K562 (cell line): ENCODE data around the gene FARP1. TPM values are rescaled to one million over a fixed set of nuclear protein-coding genes. Genes with fewer than 3 reads are reported as not detected.

Experiments used
- ATAC-seq: fragments of 200-7000 bp; cut with Tn5 transposase; 3 replicates; pipeline ENCODE4 v1.9.1; 2020; ENCODE audit warnings: moderate library complexity
- BruUV-seq: library from RNA; stranded (reverse); fragments of 400-500 nt; replicated peaks from 2 replicates; lab custom pipeline; 2021; lab: Mats Ljungman, UMichigan
- CTCF ChIA-PET: fragments of 300-600 bp; formaldehyde crosslinking; extraction: SDS; loops from one replicate; lab custom pipeline; 2021; ENCODE audit warnings: low intra/inter-chr PET ratio; lab: Yijun Ruan, JAX
- POLR2A ChIA-PET: fragments of 300-600, 350-650 bp; sonication (Branson Sonifier 250); formaldehyde crosslinking; extraction: SDS; loops from one replicate; lab custom pipeline; 2021; ENCODE audit warnings: antibody characterized with exemption, inconsistent platforms; lab: Yijun Ruan, JAX
- DNase-seq, 4 experiments: peaks; one replicate each; pipeline versions ENCODE4 v3.0.0 to v3.0.0-alpha.2; 2011 to 2018; ENCODE audit warnings: low spot score in 3 of 4, mixed read lengths in 3 of 4; ENCODE audit errors: extremely low read depth in 1 of 4
- FAIRE-seq: peaks from 2 replicates; lab custom pipeline; 2011; peaks lifted over from hg19 to GRCh38; lab: Jason Lieb, UNC
- H2AFZ ChIP-seq: 2 replicates; pipeline ENCODE4 v1.6.0; 2011; ENCODE audit warnings: low read depth, low read length, control low read depth, inconsistent platforms
- H3K27ac ChIP-seq: fragments of 200-600 bp; 3 replicates; pipeline ENCODE4 v1.8.0; 2011; ENCODE audit warnings: low read depth, mild to moderate bottlenecking, control low read depth, inconsistent platforms, low read length, moderate library complexity, mixed read lengths; ENCODE audit errors: extremely low read depth
- H3K27me3 ChIP-seq, 2 experiments: fragments of 300-600 bp in 1 of 2; 2 replicates in 1 of 2; 3 replicates in 1 of 2; pipeline versions ENCODE4 v1.6.0 to v1.8.0; 2011; ENCODE audit warnings: inconsistent platforms in 2 of 2, low read length in 2 of 2, mild to moderate bottlenecking in 1 of 2, mixed read lengths in 1 of 2, moderate library complexity in 1 of 2; ENCODE audit not compliant: control insufficient read depth in 2 of 2, insufficient read depth in 2 of 2
- H3K36me3 ChIP-seq: fragments of 300-600 bp; 3 replicates; pipeline ENCODE4 v1.8.0; 2011; ENCODE audit warnings: mild to moderate bottlenecking, low read length, inconsistent platforms; ENCODE audit not compliant: control insufficient read depth, insufficient read depth
- H3K4me1 ChIP-seq, 2 experiments: fragments of 200-600 bp in 1 of 2; replicated peaks in 1 of 2; 2 replicates in 1 of 2; 3 replicates in 1 of 2; pipeline versions ENCODE4 v1.5.1 to v1.8.0; 2011; ENCODE audit warnings: inconsistent platforms in 2 of 2, low read length in 2 of 2, mild to moderate bottlenecking in 1 of 2, mixed read lengths in 1 of 2, moderate library complexity in 1 of 2; ENCODE audit not compliant: control insufficient read depth in 2 of 2, insufficient read depth in 2 of 2
- H3K4me2 ChIP-seq: 2 replicates; pipeline ENCODE4 v1.6.1; 2011; ENCODE audit warnings: low read length, control low read depth, inconsistent platforms, mixed read lengths; ENCODE audit not compliant: insufficient read depth
- H3K4me3 ChIP-seq: fragments of 200-600 bp; sonication (generic), shearing (Covaris generic); 2 replicates; pipeline ENCODE4 v1.5.1; 2016; ENCODE audit warnings: control low read depth, inconsistent platforms
- H3K79me2 ChIP-seq: fragments of 200-600 bp; 3 replicates; pipeline ENCODE4 v1.8.0; 2011; ENCODE audit warnings: low read length, inconsistent platforms; ENCODE audit not compliant: control insufficient read depth, insufficient read depth
- H3K9ac ChIP-seq, 2 experiments: 2 replicates each; pipeline versions ENCODE4 v1.6.0 to v1.6.1; 2011; ENCODE audit warnings: low read depth in 2 of 2, low read length in 2 of 2, control low read depth in 1 of 2, inconsistent platforms in 1 of 2, mild to moderate bottlenecking in 1 of 2, mixed read lengths in 1 of 2; ENCODE audit not compliant: insufficient read depth in 1 of 2
- H3K9me1 ChIP-seq: one replicate; pipeline ENCODE4 v1.6.0; 2011; ENCODE audit warnings: inconsistent platforms, mild to moderate bottlenecking, low read length, moderate library complexity; ENCODE audit not compliant: control insufficient read depth, insufficient read depth
- H3K9me3 ChIP-seq: replicated peaks from 2 replicates; pipeline ENCODE4 v1.5.1; 2011; ENCODE audit warnings: low read depth, low read length, inconsistent platforms; ENCODE audit not compliant: control insufficient read depth, insufficient read depth
- H4K20me1 ChIP-seq: replicated peaks from 2 replicates; pipeline ENCODE4 v1.6.1; 2011; ENCODE audit warnings: low read length, inconsistent platforms, mixed read lengths; ENCODE audit not compliant: control insufficient read depth, insufficient read depth
- BRF2 ChIP-seq: IDR thresholded peaks from 3 replicates; pipeline ENCODE4 v1.6.1; 2011; ENCODE audit warnings: borderline replicate concordance, mild to moderate bottlenecking; ENCODE audit not compliant: insufficient read length, insufficient read depth
- CHD7 ChIP-seq: fragments of 200-600 bp; sonication (generic); IDR thresholded peaks from one replicate; pipeline ENCODE4 v1.6.1; 2012; ENCODE audit warnings: mild to moderate bottlenecking, low read depth, low read length, inconsistent platforms
- COPS2 ChIP-seq: fragments of 450-650 bp; conservative IDR thresholded peaks from 2 replicates; pipeline ENCODE4 v1.6.1; 2016; ENCODE audit warnings: mild to moderate bottlenecking, moderate library complexity
- PATZ1 ChIP-seq: fragments of 250-450 bp; sonication (Bioruptor Pico); IDR thresholded peaks from 2 replicates; pipeline ENCODE4 v1.5.0; 2020; ENCODE audit warnings: mild to moderate bottlenecking, borderline replicate concordance
- SP2 ChIP-seq: IDR thresholded peaks from 2 replicates; pipeline ENCODE4 v1.6.1; 2011; ENCODE audit warnings: mild to moderate bottlenecking, low read depth, low read length, moderate library complexity; ENCODE audit not compliant: poor library complexity, severe bottlenecking; ENCODE audit errors: extremely low read depth
- WGBS: fragments of 100-300 bp; shearing (Covaris generic); methylation state at CpG from one replicate; pipeline ENCODE4 v1.1.6; 2016; ENCODE audit warnings: low coverage, mixed read lengths; ENCODE audit not compliant: insufficient coverage; ENCODE audit errors: missing lambda C conversion rate; 5-methylcytosine and 5-hydroxymethylcytosine counted together
- in situ Hi-C: fragments of 300-500 bp; cut with MboI; formaldehyde crosslinking; loops from 4 replicates; pipeline ENCODE4 v1.15.0; 2018; ENCODE audit warnings: inconsistent platforms, mixed read lengths
- intact Hi-C: fragments of 100-400 bp; cut with micrococcal nuclease; formaldehyde crosslinking; loops from 2 replicates; pipeline ENCODE4 v1.14.2; 2022
- polyA plus RNA-seq, 8 experiments: library from polyadenylated mRNA; depleted of rRNA in 4 of 8; stranded (reverse) in 5 of 8; unstranded in 3 of 8; fragments of >200 nt; fragmentation: Nextera tagmentation in 2 of 8; fragmentation: Illumina TruSeq in 1 of 8; extraction: Ambion mirVana in 2 of 8; extraction: Trizol in 1 of 8; gene quantifications; 2 replicates each; pipeline versions ENCODE4 v1.2.1 to v1.2.3, GENCODE V29; 2011 to 2014; ENCODE audit warnings: inconsistent platforms in 1 of 8, missing spikeins in 1 of 8
- total RNA-seq, 7 experiments: library from RNA; depleted of rRNA in 6 of 7; stranded (reverse); fragments of >200 nt in 6 of 7; fragmentation: Illumina TruSeq in 2 of 7; extraction: Trizol in 2 of 7; gene quantifications; 2 replicates each; pipeline versions ENCODE4 v1.2.1 to v1.2.3, GENCODE V29; 2011 to 2021; ENCODE audit warnings: low replicate concordance in 1 of 7

The FARP1 gene
- total and polyA plus RNA-seq, 9 of the 15 experiments (the other 6 are each of a cell fraction or from before 2014, with no cell fraction given), result 0.03 to 0.29 (median 0.05) TPM; not detected in 3

- TF ChIP-seq PATZ1 (no peak), COPS2 (no peak)
Observed at GRCh38 chr13:98343461-98343860, 200.6 kb downstream of the FARP1 start (continued).

- Histone ChIP-seq H3K27me3 (peaks cover 4 to 7% of the 10 kb centered on the region in 2 experiments; a peak in 2 of 5 replicates), H2AFZ (no peak overlapping the region), H3K79me2 (no peaks in the 10 kb centered on the region), H3K4me2 (no peak overlapping the region), H3K9ac (no peak overlapping the region), H3K9me1 (no peaks in the 10 kb centered on the region), H4K20me1 (no peaks in the 10 kb centered on the region), H3K4me1 (no peaks in the 10 kb centered on the region), H3K4me3 (no peak overlapping the region), H3K27ac (no peak overlapping the region), H3K9me3 (no peaks in the 10 kb centered on the region), H3K36me3 (no peaks in the 10 kb centered on the region)
- intact Hi-C loops (no loop called here), in situ Hi-C loops (no loop called here)
- DNase-seq (no peak), ATAC-seq (no peak), FAIRE-seq (no peak)
- POLR2A ChIA-PET, result interaction anchor here (1.0 kb wide), 1 partner anchor 130 kb away, joined by 3 read pairs; no protein-coding TSS in a partner anchor
- no TSS peak for BruUV-seq
- WGBS, result 2% methylated on average over 7 of the region's 10 CpGs
- CTCF ChIA-PET, result no interaction called here
- TF ChIP-seq SP2 (no peak), CHD7 (no peak), BRF2 (no peak)
Observed at GRCh38 chr13:98344392-98344791, 201.5 kb downstream of the FARP1 start.
